SK-N-SH treated with all-trans-retinoic acid at 6 μM for 48 hours (cell line): ENCODE measurements around the gene MAST3.

ENCODE experiments used
- ARNTL ChIP-seq: fragments of 450-650 bp; formaldehyde crosslinking; IDR thresholded peaks from 2 replicates; pipeline ENCODE4 v1.5.0; 2020; ENCODE audit warnings: low read depth, mild to moderate bottlenecking, moderate library complexity, borderline replicate concordance
- GLIS3 ChIP-seq: fragments of 250-450 bp; sonication (Bioruptor Pico); IDR thresholded peaks from 2 replicates; pipeline ENCODE4 v1.5.0; 2020; ENCODE audit warnings: mild to moderate bottlenecking, moderate library complexity
- ZFP30 ChIP-seq: fragments of 450-650 bp; formaldehyde crosslinking; IDR thresholded peaks from 2 replicates; pipeline ENCODE4 v1.5.0; 2022; ENCODE audit warnings: mild to moderate bottlenecking, moderate library complexity
- ZNF8 ChIP-seq: fragments of 450-650 bp; formaldehyde crosslinking; IDR thresholded peaks from 2 replicates; pipeline ENCODE4 v1.5.0; 2020; ENCODE audit warnings: mild to moderate bottlenecking, moderate library complexity
- TF ChIP-seq, protein P1 (sequence below): fragments of 250-450 bp; sonication (Bioruptor Pico); IDR thresholded peaks from 2 replicates; pipeline ENCODE4 v1.5.1; 2020; ENCODE audit warnings: low read depth, mild to moderate bottlenecking, moderate library complexity
- TF ChIP-seq, protein P2 (sequence below): fragments of 250-450 bp; sonication (Bioruptor Pico); IDR thresholded peaks from 2 replicates; pipeline ENCODE4 v1.8.0; 2020; ENCODE audit warnings: mild to moderate bottlenecking, moderate library complexity, borderline replicate concordance

DNA sequence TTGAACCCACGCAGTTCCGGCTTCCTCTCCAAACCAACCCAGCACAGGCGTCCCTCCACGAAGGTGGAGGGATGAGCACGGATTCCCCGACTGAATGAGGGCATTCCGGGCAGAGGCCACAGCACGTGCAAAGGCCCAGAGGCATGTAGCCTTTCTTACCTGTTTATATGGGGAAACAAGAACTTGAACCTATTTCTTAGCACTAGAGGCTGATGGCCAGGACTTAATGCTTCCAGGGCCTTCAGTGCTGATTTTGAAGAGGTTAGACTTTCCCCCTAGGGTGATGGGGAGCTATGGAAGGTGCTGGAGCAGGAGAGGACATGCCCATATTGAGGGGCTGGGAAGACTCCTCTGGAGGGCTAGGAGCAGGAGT lies 2.0 kb downstream of the MAST3 start:
- TF ChIP-seq ZFP30 (CRISPR knock-in tag) (no peak), GLIS3 (no peak), ARNTL (no peak), ZNF8 (no peak)
- TF ChIP-seq, protein P1, sequence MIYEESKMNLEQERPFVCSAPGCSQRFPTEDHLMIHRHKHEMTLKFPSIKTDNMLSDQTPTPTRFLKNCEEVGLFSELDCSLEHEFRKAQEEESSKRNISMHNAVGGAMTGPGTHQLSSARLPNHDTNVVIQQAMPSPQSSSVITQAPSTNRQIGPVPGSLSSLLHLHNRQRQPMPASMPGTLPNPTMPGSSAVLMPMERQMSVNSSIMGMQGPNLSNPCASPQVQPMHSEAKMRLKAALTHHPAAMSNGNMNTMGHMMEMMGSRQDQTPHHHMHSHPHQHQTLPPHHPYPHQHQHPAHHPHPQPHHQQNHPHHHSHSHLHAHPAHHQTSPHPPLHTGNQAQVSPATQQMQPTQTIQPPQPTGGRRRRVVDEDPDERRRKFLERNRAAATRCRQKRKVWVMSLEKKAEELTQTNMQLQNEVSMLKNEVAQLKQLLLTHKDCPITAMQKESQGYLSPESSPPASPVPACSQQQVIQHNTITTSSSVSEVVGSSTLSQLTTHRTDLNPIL: no peak
- TF ChIP-seq, protein P2, sequence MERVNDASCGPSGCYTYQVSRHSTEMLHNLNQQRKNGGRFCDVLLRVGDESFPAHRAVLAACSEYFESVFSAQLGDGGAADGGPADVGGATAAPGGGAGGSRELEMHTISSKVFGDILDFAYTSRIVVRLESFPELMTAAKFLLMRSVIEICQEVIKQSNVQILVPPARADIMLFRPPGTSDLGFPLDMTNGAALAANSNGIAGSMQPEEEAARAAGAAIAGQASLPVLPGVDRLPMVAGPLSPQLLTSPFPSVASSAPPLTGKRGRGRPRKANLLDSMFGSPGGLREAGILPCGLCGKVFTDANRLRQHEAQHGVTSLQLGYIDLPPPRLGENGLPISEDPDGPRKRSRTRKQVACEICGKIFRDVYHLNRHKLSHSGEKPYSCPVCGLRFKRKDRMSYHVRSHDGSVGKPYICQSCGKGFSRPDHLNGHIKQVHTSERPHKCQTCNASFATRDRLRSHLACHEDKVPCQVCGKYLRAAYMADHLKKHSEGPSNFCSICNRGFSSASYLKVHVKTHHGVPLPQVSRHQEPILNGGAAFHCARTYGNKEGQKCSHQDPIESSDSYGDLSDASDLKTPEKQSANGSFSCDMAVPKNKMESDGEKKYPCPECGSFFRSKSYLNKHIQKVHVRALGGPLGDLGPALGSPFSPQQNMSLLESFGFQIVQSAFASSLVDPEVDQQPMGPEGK (CRISPR knock-in tag): no peak
